Putamen (tissue), 1 donor: Measurements from ENCODE around the gene CSNK1E.
A peak's percentile ranks its signal among the peaks of the same experiment; 100 is the strongest.

Source experiments
- DNase-seq: peaks from one replicate; pipeline ENCODE4 v3.0.0-alpha.2; 2016; ENCODE audit warnings: low spot score

The CSNK1E gene

DNA sequence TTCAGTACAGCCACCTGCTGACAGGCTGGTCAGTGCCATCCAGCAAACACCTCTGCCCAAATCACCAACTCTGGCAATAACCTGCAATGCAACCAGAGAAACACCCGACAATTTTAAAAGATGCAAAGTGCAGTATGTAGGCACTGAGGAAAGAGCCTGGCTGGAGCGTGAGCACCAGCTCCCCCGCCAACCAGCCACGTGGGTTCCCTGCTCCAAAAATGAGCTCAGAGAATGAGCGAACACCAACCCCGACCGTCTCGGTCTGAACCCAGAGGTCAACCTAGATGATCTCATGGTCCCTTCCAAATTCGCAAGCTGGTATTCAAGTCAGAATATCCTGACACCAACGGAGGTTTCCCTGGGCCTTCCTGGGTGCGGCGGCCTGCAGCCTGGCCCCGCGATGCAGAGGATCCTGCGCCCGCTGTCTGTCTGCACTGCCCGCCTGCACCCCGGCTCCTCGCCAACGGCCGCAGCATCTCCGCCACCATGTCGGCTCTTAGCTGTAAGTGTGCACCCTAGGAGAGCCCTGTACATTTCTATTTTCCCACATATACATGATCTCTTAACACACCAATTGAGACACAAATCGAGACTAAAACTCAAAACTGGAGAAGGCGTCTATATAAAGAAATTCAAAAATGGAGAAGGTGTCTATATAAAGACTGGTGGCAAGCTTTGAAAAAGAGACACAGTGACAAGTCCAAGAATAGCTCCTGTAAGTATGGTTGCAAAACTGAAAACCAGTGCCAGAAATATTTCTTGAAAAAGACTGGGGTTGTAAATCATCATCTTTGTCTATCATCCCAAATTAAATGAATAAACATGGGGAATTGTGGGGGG, 67.2 kb downstream of the CSNK1E start:
- no peak for DNase-seq

DNA sequence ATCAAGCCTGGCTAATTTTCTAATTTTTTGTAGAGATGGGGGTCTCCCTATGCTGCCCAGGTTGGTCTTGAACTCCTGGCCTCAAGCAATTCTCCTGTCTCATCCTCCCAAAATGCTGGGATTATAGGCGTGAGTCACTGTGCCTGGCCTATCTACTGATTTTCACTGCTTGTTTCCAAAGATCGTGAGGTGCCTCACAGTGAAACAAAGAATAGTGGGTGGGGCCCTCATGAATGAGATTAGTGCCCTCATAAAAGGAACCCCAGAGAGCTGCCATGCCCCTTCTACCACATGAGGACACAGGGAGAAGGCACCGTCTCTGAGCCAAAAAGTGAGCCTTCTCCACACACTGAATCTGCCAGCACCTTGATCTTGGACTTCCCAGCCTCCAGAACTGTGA, 67.9 kb downstream of the CSNK1E start:
- DNase-seq = no peak

DNA sequence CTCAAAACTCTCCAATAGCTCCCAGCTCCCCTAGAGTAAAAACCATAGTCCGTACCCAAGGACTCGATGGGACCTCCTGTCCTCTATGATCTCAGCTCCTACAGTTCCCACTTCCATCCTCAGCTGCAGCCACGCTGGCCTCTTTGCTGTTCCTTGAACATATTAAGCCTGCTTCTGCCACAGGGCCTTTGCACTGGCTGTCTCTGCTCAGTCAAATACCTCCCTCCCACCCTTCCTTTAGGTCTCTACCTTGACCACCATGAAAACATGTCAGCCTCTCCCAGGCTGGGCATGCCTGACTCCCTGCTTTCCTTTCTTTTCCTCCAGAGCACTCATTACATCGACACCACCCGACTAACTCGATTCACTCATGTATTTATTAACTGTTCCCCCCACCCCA, 69.0 kb downstream of the CSNK1E start:
- DNase-seq = no peak

DNA sequence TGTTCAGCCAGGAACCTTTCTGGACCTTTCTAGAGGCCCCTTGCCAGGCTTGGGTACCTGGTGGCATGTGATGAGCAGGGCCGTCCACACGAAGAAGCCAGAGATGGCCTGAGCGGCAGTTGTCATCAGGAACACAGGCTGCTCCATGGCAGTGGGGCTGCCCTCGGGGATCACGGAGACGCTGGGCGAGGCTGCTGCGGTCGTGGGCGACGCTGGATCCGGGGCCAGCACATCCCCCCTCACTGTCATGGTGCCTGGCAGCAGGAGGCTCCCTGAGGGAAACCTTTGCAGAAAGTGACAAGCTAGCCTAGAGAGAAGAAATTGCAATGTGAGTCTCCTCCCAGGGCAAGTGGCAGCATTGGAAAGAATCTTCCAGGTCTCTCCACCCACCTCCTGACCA, 69.5 kb downstream of the CSNK1E start:
- no peak for DNase-seq

DNA sequence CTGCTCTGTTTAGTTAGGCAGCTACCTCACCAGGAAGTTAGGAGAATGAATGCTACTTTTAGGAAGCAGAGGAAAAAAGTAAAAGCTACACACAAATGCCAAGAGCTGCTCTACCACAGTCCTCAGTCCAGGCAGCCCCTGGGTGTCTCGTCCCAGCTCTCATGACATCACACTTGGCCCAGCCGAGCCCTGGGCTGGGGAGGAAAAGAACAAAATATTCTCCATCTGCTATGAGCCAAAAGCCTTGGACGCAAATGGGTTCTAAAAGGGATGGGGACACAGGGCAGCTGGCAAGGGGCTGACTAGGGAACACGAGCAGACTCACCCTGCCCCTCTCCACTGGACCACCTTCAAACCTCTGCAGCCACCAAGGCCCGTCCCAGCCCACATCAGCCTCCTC, 70.5 kb downstream of the CSNK1E start:
- peak; percentile 87 for DNase-seq

DNA sequence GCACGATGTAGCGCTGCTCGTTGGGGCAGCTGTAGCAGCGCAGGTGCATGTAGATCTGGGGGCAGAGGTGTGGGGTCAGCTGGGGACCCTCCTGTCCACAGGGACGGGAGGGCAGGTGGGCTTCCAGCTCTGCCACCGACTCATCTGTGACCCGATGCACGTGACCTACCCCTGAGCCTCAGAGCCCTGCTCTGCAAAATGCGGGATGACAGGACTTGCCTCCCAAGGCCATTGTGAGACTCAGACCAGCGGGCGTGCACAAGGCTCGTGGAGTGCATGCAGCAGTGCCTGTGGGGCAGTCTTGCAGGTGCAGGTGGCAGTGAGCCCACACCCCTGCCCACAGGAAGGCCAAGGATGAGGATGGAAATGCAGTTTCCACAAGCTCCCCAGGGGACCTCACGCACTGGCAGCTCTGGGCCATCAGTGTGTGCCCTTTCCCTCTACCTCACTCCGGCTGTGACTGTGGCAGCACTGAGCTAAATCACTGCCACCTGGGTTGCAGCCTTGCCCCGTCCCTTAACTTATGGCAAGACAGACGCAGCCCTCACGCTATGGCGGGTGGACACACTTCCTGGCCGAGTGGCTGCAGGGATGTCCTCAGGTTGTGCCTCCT, 71.1 kb downstream of the CSNK1E start:
- DNase-seq = no peak

DNA sequence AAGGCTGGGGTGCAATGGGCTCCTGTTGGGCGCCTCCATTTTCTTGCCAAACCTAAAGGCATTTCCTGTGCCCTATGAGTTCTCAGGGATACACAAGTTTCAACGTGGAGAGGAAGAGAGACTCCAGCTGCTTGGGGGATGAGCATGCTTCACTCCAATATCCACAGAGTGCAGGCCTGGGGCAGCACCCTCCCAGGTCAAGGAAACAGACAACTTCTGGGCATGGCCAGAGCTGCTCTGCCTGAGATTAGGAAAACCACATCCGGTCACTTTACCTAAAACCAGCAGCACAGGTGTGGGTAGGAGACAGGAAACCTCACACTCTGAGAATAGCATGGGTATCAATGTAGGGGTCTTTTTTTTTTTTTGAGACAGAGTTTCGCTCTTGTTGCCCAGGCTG, 73.1 kb downstream of the CSNK1E start:
- no peak for DNase-seq

DNA sequence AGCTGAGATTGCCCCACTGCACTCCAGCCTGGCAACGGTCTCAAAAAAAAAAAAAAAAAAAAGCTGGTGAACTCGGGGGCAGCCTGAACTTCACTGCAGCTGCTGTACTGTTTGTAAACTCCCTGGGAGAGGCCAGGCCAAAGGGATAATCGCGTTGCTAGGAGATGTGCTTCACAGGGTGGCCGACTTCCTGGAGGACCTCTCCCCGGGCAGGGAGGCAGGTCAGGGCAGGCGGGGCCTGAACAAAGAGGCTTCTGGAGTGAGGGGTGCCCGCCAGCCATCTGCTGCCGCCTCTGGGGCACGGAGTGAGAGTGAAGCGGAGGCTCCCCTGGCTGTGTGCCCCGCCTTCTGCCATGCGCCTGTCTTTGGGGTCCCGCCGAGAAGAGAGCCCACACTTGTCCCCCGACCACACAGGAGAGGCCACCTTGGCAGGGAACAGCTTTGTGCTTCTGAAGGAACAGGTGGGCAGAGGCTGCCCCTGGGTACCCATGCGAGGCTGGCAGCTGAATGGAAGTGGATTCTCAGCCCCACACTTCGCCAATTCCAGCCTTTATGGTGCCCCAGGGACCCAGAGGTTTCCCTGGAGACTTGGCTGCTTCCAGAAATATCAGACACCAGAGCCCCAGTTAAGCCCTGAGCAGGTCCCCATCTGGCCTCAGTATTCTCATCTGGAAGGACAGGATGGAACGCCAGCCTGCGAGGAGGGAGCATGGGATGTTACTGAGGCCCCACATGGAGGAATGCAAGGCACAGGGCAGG, 74.0 kb downstream of the CSNK1E start:
- DNase-seq = no peak

DNA sequence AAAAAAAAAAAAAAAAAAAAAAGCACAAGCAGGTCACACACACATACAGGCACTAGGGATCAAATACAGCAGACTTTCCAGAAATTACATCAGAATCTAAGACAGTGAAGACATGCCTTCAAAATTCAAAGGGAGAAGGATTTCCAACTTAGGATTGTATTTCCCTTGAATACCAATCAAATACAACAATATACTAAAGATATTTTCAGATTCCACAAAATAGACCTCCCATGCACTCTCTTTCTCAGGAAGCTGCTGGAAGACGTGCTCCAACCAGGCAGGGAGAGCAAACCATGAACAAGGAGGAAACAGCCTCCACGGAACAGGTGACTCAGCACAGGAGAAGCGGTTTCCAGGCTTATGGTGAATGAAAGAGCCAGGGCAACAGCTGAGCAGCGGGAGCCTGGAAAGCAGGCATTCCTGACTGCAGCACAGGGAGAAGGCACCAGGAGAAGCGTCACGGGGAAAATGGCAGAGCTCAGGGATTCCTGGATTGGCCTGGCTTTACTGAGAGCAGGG, 76.4 kb downstream of the CSNK1E start:
- DNase-seq = peak; percentile 72
